Karpas-422 (cell line): ENCODE data around the gene RASGRF1. TPM values are rescaled to one million over a fixed set of nuclear protein-coding genes. Genes with fewer than 3 reads are reported as not detected.

Experiments used
- DNase-seq: peaks from one replicate; pipeline ENCODE4 v3.0.0-alpha.2; 2015
- H2AFZ ChIP-seq: fragments of 200-600 bp; sonication (generic); 2 replicates; pipeline ENCODE4 v1.6.1; 2014; ENCODE audit warnings: antibody characterized with exemption, low read length, mixed read lengths
- H3K27ac ChIP-seq: fragments of 200-600 bp; sonication (generic); 2 replicates; pipeline ENCODE4 v1.5.1; 2014; ENCODE audit warnings: mild to moderate bottlenecking, low read length, moderate library complexity
- H3K27me3 ChIP-seq: fragments of 200-600 bp; sonication (generic); 2 replicates; pipeline ENCODE4 v1.6.1; 2014; ENCODE audit warnings: low read length, mixed read lengths
- H3K36me3 ChIP-seq: fragments of 200-600 bp; sonication (generic); 2 replicates; pipeline ENCODE4 v1.6.1; 2014; ENCODE audit warnings: low read length, mixed read lengths; ENCODE audit not compliant: insufficient read depth
- H3K4me1 ChIP-seq: fragments of 200-600 bp; sonication (generic); 2 replicates; pipeline ENCODE4 v1.6.1; 2014; ENCODE audit warnings: mild to moderate bottlenecking, low read length, mixed read lengths
- H3K4me2 ChIP-seq: fragments of 200-600 bp; sonication (generic); 2 replicates; pipeline ENCODE4 v1.6.1; 2014; ENCODE audit warnings: low read length, low read depth, mild to moderate bottlenecking; ENCODE audit not compliant: poor library complexity, severe bottlenecking
- H3K4me3 ChIP-seq: fragments of 200-600 bp; sonication (generic); 2 replicates; pipeline ENCODE4 v1.5.1; 2014; ENCODE audit warnings: mild to moderate bottlenecking, antibody characterized with exemption, low read length, mixed read lengths
- H3K79me2 ChIP-seq: fragments of 200-600 bp; sonication (generic); 2 replicates; pipeline ENCODE4 v1.6.1; 2014; ENCODE audit warnings: mild to moderate bottlenecking, low read length, mixed read lengths
- H3K9ac ChIP-seq: fragments of 200-600 bp; sonication (generic); 2 replicates; pipeline ENCODE4 v1.6.0; 2014; ENCODE audit warnings: low read length
- H3K9me2 ChIP-seq: fragments of 200-600 bp; sonication (generic), shearing (Covaris generic); replicated peaks from 2 replicates; pipeline ENCODE4 v1.6.0; 2014; ENCODE audit warnings: mild to moderate bottlenecking, low read length, moderate library complexity; ENCODE audit not compliant: insufficient read depth
- H3K9me3 ChIP-seq: fragments of 300-700, 200-600 bp; sonication (generic); 2 replicates; pipeline ENCODE4 v1.6.1; 2014; ENCODE audit warnings: low read length, mixed read lengths
- H4K20me1 ChIP-seq: fragments of 200-600 bp; sonication (generic); 2 replicates; pipeline ENCODE4 v1.6.1; 2014; ENCODE audit warnings: mild to moderate bottlenecking, antibody characterized with exemption, low read length, low read depth; ENCODE audit not compliant: insufficient read depth
- total RNA-seq: library from RNA; depleted of rRNA; stranded (reverse); fragments of >200 nt; shearing (Covaris generic); gene quantifications from 2 replicates; pipeline ENCODE4 v1.2.3, GENCODE V29; 2014; ENCODE audit warnings: low replicate concordance

RASGRF1 gene
- total RNA-seq, 1 experiment from 2014 or later: 10.5 TPM

DNA sequence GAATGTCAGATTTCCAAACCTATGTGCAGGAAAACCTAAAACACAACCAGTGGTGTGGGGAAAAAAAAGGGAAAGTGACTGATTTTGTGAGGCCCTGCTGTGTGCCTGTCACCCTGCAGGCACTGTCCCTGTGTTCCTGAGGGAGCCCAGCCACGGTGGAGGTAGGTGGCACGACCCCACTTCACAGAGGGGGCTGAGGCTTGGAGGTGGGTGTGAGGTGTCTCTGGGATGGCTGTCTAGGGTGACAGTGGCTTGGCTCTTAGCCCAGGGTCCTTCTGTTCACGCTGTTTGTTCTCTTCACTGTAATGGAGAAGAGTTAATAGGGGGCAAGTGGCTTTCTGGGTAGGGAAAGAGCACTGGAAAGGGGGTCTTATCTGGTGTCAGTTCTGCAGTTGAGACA is 22.6 kb downstream of the RASGRF1 start:
- no peaks in the 10 kb centered on the region for H3K27me3 ChIP-seq
- DNase-seq: no peak
- H3K27ac ChIP-seq: no peak overlapping the region
- H3K9ac ChIP-seq: no peak overlapping the region
- H3K9me2 ChIP-seq: no peaks in the 10 kb centered on the region
- peaks cover 38% of the 10 kb centered on the region for H3K4me1 ChIP-seq
- H3K4me3 ChIP-seq: no peak overlapping the region
- H3K4me2 ChIP-seq: no peak overlapping the region
- H3K36me3 ChIP-seq: no peaks in the 10 kb centered on the region
- H3K79me2 ChIP-seq: no peaks in the 10 kb centered on the region
- no peak overlapping the region for H2AFZ ChIP-seq
- H4K20me1 ChIP-seq: no peaks in the 10 kb centered on the region
- H3K9me3 ChIP-seq: no peaks in the 10 kb centered on the region

DNA sequence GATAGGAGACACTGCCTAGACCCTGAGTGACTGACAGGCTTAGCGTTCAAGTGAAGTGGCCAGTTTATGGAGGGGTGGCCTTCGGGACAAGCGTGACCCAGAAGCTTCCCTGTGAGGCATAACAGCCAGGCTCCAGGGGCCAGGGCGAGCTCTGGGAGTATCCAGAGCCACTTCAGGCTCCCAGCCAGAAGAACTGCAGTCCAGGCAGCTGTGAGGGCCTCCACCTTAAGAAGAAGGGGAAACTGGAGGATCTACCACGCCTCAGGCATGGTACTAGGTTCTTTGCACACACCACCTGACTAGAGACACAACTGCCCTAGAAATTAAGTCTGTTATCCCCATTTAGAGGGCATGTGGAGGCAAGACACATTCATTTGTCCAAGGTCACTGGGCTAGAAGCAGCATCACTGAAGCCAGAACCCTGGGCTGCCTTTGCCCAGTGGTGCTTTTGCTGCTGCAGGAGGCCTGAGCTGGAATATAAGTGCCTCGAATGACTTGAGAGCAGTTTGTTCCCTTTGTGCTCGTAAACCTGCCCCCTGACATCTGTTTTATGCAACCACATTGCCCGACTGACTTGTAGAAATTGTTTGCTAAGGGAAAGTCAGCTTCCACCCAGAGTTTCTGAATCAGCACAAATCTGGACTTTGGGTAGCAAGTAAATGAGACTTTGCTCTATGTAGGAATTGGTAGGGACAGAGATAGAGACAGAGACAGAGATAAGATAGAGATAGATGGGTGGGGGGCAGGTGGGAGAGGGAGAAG is 23.3 kb downstream of the RASGRF1 start:
- Histone ChIP-seq H3K27me3 (no peaks in the 10 kb centered on the region), H3K9me3 (no peaks in the 10 kb centered on the region), H3K9me2 (no peaks in the 10 kb centered on the region), H2AFZ (no peak overlapping the region), H3K27ac (no peak overlapping the region), H3K4me2 (no peak overlapping the region), H3K4me1 (peaks cover 38% of the 10 kb centered on the region), H3K36me3 (no peaks in the 10 kb centered on the region), H3K4me3 (no peak overlapping the region), H4K20me1 (no peaks in the 10 kb centered on the region), H3K9ac (no peak overlapping the region), H3K79me2 (no peaks in the 10 kb centered on the region)
- DNase-seq: no peak

DNA sequence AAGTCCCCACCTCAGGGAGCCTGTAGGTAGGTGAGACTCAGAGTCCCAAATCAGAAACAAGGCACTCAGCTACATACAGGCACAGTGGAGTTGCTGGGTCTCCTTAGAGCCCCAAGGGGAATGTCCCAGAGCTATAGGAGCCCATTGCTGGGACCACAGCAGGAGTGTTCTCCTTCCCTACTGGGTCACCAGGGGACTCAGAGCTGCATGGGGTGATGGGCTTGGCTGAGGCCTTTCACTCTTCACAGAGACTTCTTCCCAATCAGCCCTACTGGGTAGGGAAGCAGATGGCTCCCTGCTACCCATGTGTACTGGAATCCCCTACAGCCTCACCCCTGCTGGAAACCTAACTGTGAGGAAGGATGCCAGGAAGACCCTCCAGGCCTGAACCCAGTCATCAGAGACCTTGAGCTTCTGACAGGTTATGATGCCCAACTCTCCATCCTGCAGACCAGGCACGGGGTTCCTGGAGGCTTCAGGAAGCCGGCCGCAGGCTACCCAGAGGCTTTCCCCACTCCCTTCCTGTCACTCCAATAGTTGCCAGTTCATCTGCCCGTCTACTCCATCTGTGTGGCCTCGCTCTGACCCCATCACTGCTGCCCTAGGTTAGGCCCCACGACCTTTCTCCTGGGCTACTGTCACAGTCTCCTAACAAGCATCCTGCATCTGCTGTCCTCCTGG is 24.0 kb downstream of the RASGRF1 start:
- Histone ChIP-seq H3K4me3 (no peak overlapping the region), H3K9me3 (no peaks in the 10 kb centered on the region)
- DNase-seq: no peak

DNA sequence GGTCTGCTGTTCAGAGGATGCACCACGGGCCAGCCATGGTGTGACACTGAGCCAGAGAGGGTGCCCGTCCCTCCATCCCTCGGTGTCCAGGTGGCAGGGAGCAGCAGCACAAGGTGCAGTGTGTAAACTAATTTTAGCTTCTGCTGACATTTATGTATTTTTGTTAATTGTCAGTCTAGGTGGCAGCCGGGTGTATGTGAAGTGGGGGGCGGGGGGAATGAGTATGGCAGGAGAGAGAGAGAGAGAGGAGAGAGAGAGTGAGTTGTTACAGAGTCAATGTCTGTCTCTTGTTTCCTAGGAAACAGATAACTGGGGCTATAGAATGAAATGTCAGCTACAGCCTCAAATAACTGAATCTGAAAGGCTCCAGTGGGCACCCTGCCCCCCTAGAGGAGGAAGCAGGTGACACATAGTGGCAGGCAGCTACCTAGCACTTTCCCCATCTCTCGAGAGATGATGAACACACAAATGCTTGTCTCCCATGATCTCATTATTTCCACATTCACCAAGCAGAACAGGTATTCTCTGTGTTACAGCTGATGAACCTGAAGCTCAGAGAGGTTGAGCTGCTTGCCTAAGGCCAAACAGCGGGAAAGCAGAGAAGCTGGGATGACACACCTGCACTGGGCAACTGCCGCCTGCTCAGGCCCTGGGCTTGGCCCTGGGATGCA is 24.7 kb downstream of the RASGRF1 start:
- H3K4me3 ChIP-seq: no peak overlapping the region; the same call in 1 of the 2 replicates
- no peaks in the 10 kb centered on the region for H4K20me1 ChIP-seq
- peak overlapping the region; percentile 54 for H3K4me2 ChIP-seq
- no peaks in the 10 kb centered on the region for H3K9me2 ChIP-seq
- DNase-seq: peak; percentile 73
- peak overlapping the region; percentile 34; the same call in 1 of the 2 replicates for H3K9ac ChIP-seq
- no peaks in the 10 kb centered on the region for H3K9me3 ChIP-seq
- H3K4me1 ChIP-seq: peaks cover 46% of the 10 kb centered on the region
- H2AFZ ChIP-seq: no peak overlapping the region
- no peaks in the 10 kb centered on the region for H3K27me3 ChIP-seq
- no peak overlapping the region for H3K27ac ChIP-seq
- no peaks in the 10 kb centered on the region for H3K79me2 ChIP-seq
- H3K36me3 ChIP-seq: no peaks in the 10 kb centered on the region

More for the DNA sequence above, 24.0 kb downstream of the RASGRF1 start:
- H3K9me2 ChIP-seq: no peaks in the 10 kb centered on the region
- no peak overlapping the region for H3K27ac ChIP-seq
- no peaks in the 10 kb centered on the region for H3K36me3 ChIP-seq
- H3K4me2 ChIP-seq: no peak overlapping the region
- H3K9ac ChIP-seq: no peak overlapping the region
- H4K20me1 ChIP-seq: no peaks in the 10 kb centered on the region
- H3K79me2 ChIP-seq: no peaks in the 10 kb centered on the region
- H2AFZ ChIP-seq: no peak overlapping the region
- H3K27me3 ChIP-seq: no peaks in the 10 kb centered on the region
- H3K4me1 ChIP-seq: peaks cover 44% of the 10 kb centered on the region

DNA sequence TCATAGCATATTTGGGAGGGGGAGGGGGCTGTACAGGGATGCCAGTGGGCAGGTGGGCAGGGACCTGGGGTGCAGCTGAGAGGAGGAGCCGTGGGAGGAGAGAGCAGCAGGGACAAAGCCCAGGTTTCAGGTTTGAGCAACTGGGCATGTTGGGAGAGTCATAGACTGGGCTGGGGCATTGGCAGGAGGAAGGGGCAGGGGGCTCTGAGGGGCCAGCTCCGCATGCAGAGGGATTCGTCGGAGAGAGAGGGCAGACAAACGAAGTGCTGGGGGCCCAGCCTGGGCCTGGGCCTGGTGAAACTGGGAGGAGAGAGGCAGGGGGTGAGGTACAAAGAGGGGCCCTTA is 25.2 kb downstream of the RASGRF1 start:
- Histone ChIP-seq H3K27me3 (no peaks in the 10 kb centered on the region), H4K20me1 (no peaks in the 10 kb centered on the region), H3K4me3 (no peak overlapping the region; the same call in 1 of the 2 replicates), H3K27ac (no peak overlapping the region), H3K9me2 (no peaks in the 10 kb centered on the region), H3K4me2 (peak overlapping the region; percentile 54), H3K36me3 (no peaks in the 10 kb centered on the region), H3K79me2 (no peaks in the 10 kb centered on the region), H3K9me3 (no peaks in the 10 kb centered on the region), H3K4me1 (peaks cover 48% of the 10 kb centered on the region), H2AFZ (no peak overlapping the region), H3K9ac (peak overlapping the region; percentile 34; the same call in 1 of the 2 replicates)
- no peak for DNase-seq

DNA sequence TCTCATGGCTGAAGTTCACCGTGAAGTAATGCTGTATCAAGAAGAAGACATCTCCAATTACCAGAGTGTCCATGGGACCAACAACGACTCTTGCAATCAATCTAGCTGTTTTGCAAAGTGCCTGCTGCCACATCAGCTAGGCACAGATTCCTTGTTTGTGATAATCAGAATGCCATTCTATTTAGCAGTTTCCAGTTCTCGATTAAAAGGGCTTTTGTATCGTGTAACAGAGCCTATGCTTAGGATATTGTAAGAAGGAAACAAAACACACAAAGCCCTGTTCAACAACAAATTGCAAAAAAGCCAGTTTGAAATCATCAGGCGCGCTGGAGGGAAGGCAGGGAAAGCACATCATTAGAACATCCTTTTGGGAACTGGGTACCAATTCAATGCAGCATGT is 26.1 kb downstream of the RASGRF1 start:
- Histone ChIP-seq H3K9ac (no peak overlapping the region), H3K36me3 (no peaks in the 10 kb centered on the region), H3K4me1 (peaks cover 50% of the 10 kb centered on the region), H3K27me3 (no peaks in the 10 kb centered on the region), H4K20me1 (no peaks in the 10 kb centered on the region), H2AFZ (no peak overlapping the region), H3K4me2 (no peak overlapping the region), H3K9me2 (no peaks in the 10 kb centered on the region), H3K79me2 (no peaks in the 10 kb centered on the region), H3K4me3 (no peak overlapping the region), H3K27ac (no peak overlapping the region), H3K9me3 (no peaks in the 10 kb centered on the region)
- no peak for DNase-seq

DNA sequence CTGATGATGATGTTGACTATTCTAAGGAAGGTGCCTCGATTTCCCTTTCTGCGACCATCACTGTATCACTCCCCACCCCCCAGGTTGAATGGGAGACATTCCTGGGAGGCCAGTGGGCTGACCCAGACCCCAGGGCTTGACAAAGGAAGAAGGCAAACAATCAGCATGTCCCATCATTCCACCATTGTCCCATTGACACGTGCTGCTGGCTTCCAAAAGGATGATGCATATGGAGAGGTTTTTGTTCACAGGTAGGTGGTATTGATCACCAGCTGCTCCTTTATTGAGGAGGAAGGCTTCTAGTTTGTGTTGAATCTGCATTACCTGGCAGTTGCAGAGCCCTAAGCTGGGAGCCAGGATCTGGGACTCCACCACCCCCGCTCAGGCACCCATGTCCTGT is 30.4 kb downstream of the RASGRF1 start:
- DNase-seq: no peak
- no peak overlapping the region for H3K27ac ChIP-seq
- no peaks in the 10 kb centered on the region for H3K9me3 ChIP-seq
- H3K4me3 ChIP-seq: no peak overlapping the region
- H3K79me2 ChIP-seq: no peaks in the 10 kb centered on the region
- no peaks in the 10 kb centered on the region for H3K9me2 ChIP-seq
- peaks cover 38% of the 10 kb centered on the region for H3K4me1 ChIP-seq
- no peak overlapping the region for H2AFZ ChIP-seq
- H3K36me3 ChIP-seq: no peaks in the 10 kb centered on the region
- H3K9ac ChIP-seq: no peak overlapping the region
- peak overlapping the region; percentile 53 for H3K4me2 ChIP-seq
- H3K27me3 ChIP-seq: no peaks in the 10 kb centered on the region
- H4K20me1 ChIP-seq: no peaks in the 10 kb centered on the region

DNA sequence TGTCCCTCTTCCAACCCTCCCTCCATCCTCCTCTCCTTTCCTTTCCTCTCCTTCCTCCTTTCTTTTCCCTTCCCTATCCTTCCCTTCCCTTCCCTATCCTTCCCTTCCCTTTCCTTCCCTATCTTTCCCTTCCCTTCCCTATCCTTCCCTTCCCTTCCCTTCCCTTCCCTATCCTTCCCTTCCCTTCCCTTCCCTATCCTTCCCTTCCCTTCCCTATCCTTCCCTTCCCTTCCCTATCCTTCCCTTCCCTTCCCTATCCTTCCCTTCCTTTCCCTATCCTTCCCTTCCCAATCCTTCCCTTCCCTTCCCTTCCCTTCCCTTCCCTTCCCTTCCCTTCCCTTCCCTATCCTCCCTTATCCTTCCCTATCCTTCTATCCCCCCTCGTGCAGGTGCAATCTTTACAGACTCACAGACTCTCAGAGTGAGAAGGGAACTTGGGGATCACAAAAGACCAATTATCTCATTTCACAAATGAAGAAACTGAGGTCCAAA is 31.5 kb downstream of the RASGRF1 start:
- DNase-seq: no peak
- H3K79me2 ChIP-seq: no peaks in the 10 kb centered on the region
- H3K9ac ChIP-seq: no peak overlapping the region
- no peak overlapping the region for H3K27ac ChIP-seq
- no peaks in the 10 kb centered on the region for H4K20me1 ChIP-seq
- no peak overlapping the region for H2AFZ ChIP-seq
- H3K9me3 ChIP-seq: no peaks in the 10 kb centered on the region
- peak overlapping the region; percentile 39; the same call in 1 of the 2 replicates for H3K4me3 ChIP-seq
- no peaks in the 10 kb centered on the region for H3K27me3 ChIP-seq
- H3K4me1 ChIP-seq: peaks cover 34% of the 10 kb centered on the region
- H3K9me2 ChIP-seq: no peaks in the 10 kb centered on the region
- no peaks in the 10 kb centered on the region for H3K36me3 ChIP-seq
- peak overlapping the region; percentile 53 for H3K4me2 ChIP-seq
